ENCODE measurements around the gene SLC4A2.

Gene SLC4A2

DNA sequence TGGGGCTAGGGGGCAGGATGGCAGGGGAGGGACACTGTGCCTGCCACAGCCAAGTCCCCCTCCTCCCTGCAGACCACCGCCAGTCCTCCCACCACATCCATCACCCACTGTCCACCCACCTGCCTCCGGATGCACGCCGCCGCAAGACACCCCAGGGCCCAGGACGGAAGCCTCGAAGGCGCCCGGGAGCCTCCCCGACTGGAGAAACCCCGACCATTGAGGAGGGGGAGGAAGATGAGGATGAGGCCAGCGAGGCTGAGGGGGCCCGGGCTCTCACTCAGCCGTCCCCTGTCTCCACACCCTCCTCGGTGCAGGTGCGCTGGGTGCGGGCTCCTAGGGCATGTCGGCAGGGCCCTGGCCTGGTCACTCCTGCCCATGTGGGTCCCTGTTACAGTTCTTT, 5.1 kb downstream of the SLC4A2 start:
- no peak for DNase-seq

DNA sequence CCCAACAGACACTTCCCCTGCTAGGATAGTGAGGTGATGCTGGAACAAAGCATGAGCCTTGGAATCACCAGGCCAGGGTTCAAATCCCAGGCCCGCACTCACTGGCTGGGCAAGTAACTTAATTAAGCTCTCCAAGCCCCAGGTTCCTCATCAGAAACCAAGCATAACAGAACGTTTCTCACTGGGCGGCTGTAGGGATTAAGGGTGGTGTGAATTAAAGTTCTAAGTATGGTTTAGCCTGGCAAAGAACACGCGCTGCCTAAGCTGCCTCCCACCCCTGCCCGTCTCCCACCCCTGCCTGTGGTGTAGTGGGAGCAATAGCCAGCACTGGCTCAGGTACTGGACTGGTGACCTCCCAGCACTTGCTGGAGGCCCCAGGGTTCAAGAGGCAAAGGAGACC, 5.6 kb downstream of the SLC4A2 start:
- DNase-seq, result no peak

DNA sequence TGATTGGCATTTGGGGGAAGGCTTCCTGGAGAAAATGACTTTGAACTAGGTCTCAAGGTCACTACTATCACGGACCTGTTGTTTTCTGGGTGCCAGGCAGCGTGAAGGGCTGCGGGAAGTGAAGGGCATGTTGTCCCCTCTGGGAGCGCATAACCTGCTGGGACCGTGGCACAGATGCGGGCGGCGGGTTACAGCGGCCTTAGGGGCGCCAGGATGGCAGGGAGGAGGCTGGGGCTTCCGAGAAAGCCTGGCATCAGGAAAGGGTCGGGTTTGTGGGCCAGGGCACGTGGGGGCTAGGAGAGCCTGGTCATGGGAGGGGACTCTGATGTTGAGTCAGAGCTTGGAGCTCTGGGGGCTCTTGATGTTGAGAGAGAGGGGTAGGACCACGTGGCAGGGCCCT, 6.1 kb downstream of the SLC4A2 start:
- DNase-seq, result no peak

DNA sequence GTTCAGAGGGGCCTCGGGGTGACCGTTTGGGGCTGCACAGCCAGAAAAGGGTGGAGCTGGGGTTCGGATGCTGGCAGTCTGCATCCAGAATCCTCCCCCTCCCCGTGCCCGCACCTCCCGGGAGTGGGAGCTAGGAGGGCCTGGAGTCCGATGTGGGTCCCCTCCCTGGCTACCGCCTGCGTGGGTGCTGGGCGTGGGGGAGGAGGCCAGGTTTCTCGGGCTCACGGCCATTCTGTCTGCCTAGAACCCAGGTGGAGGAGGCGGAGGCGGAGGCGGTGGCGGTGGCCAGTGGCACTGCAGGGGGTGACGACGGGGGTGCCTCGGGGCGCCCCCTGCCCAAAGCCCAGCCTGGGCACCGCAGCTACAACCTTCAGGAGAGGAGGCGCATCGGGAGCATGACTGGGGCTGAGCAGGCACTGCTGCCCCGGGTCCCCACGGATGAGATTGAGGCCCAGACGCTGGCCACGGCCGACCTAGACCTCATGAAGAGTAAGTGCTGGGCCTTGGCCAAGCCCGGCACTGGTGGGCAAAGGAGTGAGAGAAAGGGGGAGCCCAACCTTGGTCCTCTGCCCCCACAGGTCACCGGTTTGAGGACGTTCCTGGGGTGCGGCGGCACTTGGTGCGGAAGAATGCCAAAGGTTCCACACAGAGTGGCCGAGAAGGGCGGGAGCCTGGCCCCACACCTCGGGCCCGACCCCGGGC, 7.0 kb downstream of the SLC4A2 start:
- no peak for DNase-seq

DNA sequence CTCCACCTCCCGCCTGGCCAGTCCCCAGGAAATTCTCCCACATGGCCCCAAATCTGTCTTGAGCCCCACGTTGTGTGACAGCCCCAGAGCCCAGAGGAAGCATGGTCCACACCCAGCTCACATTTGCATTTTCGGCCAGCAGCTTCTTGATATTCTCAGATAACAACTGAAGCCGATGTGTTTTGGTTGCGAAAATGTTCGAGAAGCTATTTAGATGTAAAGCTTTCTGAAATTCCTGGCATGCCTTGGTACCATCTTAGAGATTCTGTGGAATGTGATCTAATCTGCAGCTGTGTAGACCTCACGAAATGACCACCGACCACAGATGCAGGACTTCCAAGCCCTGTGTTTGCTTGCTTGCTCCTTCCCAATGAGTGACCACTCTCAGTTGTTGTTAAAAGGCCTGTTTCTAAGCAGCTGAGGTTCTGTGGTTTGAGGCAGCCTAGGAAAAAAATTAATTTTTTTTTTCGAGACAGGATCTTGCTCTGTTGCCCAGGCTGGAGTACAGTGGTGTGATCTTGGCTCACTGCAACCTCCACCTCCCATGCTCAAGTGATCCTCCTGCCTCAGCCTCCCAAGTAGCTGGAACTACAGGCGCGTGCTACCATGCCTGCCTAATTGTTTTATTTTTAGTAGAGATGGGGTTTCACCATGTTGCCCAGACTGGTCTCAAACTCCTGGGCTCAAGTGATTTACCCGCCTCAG, 8.8 kb downstream of the SLC4A2 start:
- no peak for DNase-seq

DNA sequence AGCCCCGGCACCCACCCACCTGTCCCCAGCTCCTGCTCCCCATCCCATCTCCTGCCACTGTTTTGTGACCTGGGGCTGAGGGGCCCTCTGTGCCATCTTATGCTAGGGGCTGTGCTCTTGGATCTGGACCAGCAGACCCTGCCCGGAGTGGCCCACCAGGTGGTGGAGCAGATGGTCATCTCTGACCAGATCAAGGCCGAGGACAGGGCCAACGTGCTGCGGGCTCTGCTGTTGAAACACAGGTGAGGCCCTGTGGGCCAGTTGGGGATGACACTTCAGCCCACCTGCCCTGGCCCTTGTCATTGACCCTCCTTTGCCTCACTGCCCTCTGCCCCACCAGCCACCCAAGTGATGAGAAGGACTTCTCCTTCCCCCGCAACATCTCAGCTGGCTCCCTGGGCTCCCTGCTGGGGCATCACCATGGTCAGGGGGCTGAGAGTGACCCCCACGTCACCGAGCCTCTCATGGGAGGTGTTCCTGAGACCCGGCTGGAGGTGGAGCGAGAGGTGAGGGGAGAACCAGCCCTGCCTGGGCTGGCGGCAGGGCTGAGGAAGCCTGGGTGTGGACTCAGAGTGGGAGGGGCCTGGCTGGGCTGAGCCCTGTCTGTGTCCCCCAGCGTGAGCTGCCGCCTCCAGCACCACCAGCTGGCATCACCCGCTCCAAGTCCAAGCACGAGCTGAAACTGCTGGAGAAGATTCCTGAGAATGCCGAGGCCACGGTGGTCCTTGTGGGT, 10.6 kb downstream of the SLC4A2 start:
- no peak for DNase-seq

DNA sequence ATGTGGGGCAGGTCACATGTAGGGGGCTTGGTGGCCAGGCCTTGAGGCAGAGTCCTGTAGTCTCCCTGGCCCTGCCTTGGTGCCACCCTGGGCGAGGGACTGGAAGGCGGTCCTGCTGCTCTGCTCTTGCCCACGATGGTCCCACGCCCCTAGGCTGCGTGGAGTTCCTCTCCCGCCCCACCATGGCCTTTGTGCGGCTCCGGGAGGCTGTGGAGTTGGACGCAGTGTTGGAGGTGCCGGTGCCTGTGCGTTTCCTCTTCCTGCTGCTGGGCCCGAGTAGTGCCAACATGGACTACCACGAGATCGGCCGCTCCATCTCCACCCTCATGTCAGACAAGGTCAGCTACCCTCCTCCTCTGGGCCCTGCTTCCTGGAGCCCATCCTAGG, 11.2 kb downstream of the SLC4A2 start:
- DNase-seq, result no peak

DNA sequence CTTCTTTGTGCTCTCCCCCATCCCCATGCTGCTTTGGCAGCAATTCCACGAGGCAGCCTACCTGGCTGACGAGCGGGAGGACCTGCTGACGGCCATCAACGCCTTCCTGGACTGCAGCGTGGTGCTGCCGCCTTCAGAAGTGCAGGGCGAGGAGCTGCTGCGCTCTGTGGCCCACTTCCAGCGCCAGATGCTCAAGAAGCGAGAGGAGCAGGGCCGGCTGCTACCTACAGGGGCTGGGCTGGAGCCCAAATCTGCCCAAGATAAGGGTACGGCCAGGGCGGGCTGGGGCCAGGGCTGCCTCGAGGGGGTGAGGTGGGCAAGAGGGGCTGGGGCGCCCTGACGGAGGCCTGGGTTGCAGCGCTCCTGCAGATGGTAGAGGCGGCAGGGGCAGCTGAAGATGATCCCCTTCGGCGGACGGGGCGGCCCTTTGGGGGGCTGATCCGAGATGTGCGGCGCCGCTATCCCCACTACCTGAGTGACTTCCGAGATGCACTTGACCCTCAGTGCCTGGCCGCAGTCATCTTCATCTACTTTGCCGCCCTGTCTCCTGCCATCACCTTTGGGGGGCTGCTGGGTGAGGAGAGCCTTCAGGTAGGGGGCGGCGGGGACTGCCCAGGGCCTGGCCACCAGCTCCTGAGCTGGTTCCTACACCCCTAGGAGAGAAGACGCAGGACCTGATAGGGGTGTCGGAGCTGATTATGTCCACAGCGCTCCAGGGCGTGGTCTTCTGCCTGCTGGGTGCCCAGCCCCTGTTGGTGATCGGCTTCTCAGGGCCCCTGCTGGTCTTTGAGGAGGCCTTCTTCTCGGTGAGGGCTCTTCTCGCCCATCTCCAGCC, 11.9 kb downstream of the SLC4A2 start:
- no peak for DNase-seq

DNA sequence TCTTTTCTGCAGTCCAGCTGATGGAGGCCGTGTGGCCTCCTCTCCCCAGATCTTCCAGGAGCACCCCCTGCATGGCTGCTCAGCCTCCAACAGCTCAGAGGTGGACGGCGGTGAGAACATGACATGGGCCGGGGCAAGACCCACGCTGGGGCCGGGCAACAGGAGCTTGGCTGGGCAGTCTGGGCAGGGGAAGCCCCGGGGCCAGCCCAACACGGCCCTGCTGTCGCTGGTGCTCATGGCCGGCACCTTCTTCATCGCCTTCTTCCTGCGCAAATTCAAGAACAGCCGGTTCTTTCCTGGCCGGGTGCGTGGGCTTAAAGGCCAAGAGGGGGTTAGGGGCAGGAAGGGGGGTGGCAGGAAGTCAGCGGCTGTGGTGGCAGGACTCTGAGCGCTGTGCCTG, 14.6 kb downstream of the SLC4A2 start:
- DNase-seq, result no peak

DNA sequence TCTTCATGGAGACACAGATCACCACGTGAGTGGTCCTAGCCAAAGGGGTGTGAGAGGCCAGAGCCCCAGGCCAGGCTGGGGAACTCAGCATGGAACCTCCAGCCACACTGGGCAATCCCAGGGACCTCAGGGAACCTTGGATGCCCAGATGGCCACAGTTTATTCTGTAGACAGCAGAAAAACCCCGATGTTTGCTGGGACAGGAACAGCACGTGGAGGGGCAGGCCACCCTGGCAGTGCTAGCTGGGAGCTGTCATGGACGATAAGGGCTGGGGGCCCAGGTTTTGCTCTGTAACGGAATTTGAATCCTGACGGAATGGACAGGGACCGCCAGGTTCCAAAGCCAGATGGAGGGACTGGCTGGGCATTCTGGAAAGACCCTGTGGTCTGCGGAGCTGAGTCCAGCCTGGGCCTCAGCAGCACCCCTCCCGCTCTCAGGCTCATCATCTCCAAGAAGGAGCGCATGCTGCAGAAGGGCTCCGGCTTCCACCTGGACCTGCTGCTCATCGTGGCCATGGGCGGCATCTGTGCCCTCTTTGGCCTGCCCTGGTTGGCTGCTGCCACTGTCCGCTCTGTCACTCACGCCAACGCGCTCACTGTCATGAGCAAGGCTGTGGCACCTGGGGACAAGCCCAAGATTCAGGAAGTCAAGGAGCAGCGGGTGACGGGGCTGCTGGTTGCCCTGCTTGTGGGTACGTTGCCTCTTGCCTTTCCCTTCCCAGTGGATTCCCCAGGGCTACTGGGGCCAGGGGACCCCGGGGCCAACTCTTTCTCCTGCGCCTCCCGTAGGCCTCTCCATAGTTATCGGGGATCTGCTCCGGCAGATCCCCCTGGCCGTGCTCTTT, 15.7 kb downstream of the SLC4A2 start:
- no peak for DNase-seq

DNA sequence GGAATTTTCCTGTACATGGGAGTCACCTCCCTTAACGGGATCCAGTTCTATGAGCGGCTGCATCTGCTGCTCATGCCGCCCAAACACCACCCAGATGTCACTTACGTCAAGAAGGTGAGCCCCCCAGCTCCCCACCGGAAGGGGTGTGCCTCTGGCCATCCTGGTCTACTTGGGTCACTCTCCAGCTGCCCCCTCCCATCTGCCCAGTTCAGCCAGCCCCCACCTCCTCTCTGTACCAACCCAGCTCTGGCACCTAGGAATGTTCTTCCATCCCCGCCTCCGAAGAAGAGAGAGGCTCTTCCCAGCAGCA, 16.2 kb downstream of the SLC4A2 start:
- DNase-seq, result no peak

DNA sequence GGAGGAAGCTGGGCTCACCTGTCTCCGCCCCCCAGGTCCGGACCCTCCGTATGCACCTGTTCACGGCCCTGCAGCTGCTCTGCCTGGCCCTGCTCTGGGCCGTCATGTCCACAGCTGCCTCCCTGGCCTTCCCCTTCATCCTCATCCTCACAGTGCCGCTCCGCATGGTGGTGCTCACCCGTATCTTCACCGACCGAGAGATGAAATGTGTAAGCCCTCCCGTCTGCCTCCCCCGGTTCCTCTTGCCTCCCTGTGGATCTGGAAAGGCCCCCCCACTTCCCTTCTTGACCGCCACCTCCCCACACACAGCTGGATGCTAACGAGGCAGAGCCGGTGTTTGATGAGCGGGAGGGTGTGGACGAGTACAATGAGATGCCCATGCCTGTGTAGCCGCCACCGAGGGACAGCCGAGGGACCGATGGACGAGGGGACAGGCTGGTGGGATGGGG, 16.6 kb downstream of the SLC4A2 start:
- no peak for DNase-seq

DNA sequence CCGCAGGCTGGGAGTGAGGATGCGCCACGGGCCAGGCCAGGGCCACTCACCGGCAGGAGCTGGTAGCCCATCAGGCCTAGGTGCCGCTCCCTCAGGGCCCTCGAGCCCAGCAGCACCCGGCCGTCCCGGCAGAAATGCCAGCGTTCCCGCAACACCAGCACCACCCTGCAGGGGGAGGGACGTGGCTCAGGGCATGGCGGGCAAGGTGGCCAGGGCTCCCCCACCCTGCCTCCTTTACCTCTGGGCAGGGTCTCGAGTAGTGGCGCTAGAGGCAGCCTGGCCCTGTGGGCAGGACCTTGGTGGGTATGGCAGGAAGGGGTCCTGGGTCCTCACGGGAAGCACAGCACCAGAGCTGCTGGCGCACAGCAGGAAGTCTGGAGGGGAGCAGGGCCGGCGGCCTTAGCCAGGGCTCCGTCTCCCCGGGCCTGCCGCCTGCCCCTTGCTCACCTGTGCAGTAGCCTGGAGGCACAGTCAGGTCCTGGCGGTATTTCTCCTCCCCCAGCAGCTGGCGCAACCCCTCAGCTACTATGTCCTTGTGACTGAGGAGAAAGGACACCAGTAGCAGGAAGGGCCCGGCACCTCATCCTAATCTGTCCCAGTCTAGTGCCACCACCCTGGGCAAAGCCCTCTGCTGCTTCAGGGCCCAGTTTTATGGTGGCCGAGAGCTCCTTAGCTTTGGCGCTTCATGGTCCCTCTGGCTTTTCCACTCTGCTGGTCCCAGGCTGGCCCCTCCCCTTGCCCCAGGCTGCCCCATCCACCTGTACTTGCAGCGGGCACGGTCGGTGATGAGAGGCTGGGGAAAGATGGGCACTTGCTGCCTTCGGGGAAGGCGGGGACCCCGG, 17.7 kb downstream of the SLC4A2 start:
- peak; percentile 18 for DNase-seq

DNA sequence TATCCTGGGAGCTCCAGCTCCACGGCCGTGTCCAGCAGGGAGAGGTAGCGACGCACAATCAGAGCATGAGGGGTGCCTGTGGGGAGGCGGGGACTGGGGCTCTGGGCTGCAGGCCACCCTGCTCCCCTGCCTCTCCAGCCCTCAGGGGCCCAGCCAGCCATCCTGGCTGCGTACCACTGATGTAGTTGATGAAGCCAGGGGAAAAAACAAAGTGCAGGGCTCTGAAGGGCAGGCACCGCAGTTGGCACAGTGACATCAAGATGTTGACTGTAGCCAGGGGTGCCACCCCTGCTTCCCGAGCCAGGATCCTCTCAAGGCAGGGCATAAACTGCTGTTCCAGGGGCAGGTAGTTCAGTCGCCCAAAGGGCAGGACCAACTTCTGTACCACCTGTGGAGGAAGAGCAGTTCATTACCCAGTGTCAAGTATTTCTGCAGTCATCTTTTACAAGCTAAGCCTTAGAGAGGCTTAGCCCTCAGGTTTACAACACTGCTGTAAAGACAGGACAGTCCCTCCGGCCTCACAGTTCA, 18.4 kb downstream of the SLC4A2 start:
- no peak for DNase-seq

DNA sequence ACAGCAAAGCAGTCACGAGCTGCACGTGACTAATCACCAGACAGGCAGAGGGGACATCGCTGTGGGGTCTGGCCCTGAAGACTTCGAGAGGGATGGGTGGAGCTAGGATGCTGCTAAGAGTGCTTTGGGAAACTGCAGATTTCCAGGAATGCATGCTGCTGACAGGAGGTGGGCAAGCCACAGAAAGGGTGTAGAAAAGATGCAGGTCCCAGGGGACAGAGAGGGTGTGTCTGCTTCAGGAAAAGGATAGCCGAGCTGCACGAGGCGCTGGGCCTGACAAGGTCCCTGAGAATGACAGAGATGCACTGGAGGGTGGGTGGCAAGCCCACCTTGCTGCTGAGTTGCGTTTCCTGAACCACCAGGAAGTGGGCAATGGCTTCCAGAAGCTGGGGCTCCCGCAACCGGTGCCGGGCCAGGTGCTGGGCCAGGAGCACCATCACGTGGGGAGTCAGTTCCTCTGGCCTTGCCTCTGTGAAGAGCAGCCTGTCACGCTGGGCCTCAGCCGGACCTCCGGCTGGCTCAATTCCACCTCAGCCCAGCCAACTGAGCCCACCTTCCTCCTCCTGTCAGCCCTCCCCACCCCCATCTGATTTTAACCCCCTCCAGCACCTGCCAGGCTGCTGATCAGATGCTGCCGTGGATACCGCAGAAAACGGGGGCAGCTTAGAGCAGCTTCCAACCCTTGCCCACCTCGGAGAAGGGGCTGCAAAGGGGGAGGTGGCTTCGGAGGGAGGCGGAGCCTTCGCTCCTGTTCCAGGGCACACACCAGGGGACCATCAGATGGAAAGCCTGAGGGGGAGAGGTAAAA, 19.0 kb downstream of the SLC4A2 start:
- DNase-seq, result no peak

DNA sequence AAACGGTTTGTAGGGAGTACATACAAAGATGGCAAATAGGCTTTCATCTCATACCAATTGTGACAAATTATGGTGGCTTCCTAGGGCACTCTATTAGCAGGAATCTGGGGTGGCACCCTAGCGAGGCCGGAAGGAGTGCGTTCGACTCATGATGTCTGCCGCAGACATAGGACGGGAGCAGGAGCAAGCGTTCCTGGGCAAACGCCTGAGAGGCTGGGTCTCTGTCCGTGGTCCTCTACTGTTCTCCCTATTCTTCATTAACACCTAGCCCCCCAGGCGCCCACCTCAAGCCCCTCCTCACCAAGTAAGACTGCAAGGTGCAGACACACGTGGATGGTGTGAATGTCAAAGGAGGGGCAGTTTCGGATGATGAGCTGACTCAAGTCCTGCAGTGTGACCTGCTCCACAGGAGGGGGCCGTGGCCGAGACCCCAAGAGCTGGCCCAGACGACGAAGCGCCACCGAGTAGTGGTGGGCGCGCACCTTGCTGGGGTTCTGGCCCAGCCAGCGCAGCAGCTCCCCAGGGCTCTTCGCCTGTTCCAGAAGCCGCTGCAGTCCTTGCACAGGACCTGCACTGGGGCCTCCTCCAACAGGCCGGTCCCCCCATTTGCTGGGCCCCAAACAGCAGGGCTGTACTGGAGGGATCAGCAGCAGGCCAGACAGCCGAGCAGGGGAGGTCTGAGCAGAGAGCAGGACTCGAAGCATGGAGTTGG, 20.0 kb downstream of the SLC4A2 start:
- DNase-seq, result no peak

DNA sequence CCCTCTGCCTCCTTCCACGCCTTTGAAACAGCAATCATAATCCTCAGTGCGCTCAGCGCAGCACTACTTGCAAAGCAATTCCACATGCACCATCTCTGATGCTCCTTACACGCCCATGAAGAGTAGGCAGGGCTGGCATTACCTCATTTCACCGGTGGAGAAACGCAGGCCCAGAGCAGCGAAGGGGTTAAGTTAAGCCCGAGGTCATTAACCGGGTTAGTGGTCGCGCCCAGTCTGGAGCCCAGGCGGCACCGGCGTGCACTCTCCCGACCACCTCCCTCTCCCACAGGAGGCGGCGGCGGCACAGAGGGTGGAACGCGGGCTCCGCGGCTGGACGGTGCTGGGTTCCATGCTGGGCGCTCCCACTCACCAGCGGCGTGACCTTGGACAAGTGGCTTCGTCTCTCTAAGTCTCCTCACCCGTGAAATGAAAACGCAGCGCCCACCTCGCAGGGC, 20.7 kb downstream of the SLC4A2 start:
- DNase-seq, result no peak

DNA sequence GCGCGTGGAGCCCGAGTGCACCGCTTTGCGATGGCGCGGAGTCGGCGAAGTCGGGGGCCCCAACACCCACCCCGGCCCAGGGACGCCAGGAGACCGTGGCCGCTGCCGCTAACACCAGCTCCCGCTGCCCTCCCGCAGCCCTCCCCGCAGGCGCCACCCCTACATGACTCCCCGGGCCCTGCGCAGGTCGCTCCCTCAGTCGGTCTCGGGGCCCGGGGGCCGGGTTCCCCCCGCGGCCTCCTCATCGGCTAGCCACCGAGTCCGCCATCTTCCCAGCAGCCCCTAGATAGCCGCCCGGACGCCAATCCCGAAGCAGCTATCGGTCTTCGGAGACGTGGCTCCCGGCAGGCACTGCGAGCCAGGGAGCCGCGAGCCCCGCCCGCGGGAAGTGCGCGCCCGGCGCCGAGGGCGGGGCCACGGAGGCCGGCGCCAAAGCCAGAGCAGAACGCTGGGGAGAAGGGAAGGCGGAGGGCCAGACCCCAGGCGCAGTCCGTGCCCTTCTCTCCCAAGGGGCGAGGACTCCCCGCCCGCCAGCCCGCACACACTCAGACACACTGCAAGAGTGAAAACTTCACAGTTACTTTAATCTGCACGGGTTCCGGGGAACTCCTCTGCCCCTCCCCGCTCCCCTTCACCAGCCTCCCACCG, 21.3 kb downstream of the SLC4A2 start, which contains the start of gene FASTK:
Gene FASTK, minus strand, starts transcription at position 288 of the 648 bp plus-strand sequence. Its CDS starts 43 bp downstream, at position 245.
- DNase-seq, result peak; percentile 91
